IMR-90 (cell line): ENCODE results near the gene PEX11A. TPM values are rescaled to one million over a fixed set of nuclear protein-coding genes. Genes with fewer than 3 reads are reported as not detected.

Experiments used
- ATAC-seq: fragments of 200-7000 bp; cut with Tn5 transposase; 2 replicates; pipeline ENCODE4 v1.9.1; 2020; ENCODE audit warnings: low read depth, mild to moderate bottlenecking, moderate library complexity
- BruUV-seq: library from RNA; stranded (reverse); fragments of 400-500 nt; replicated peaks from 2 replicates; lab custom pipeline; 2021; lab: Mats Ljungman, UMichigan
- CTCF ChIA-PET: fragments of 300-600 bp; formaldehyde crosslinking; extraction: SDS; loops from one replicate; lab custom pipeline; 2021; ENCODE audit warnings: antibody characterized with exemption; lab: Yijun Ruan, JAX
- POLR2A ChIA-PET: fragments of 300-600 bp; sonication (Branson Sonifier 250); formaldehyde crosslinking; loops from one replicate; lab custom pipeline; 2022; ENCODE audit warnings: antibody characterized with exemption; ENCODE audit not compliant: unreplicated experiment; lab: Charles Lee
- DNase-seq: peaks from one replicate; pipeline ENCODE4 v3.0.0; 2013
- H2AFZ ChIP-seq: replicated peaks from 2 replicates; pipeline ENCODE3; 2013; ENCODE audit warnings: low read length, mild to moderate bottlenecking; ENCODE audit not compliant: poor library complexity
- H2AK5ac ChIP-seq: 2 replicates; pipeline ENCODE4 v1.6.1; 2013; ENCODE audit warnings: low read depth, low read length, inconsistent platforms
- H2AK9ac ChIP-seq: replicated peaks from 2 replicates; pipeline ENCODE3; 2013; ENCODE audit warnings: mild to moderate bottlenecking, low read depth, low read length, moderate library complexity; ENCODE audit not compliant: poor library complexity
- H2BK120ac ChIP-seq: 2 replicates; pipeline ENCODE4 v1.6.1; 2013; ENCODE audit warnings: low read depth, low read length, inconsistent platforms
- H2BK15ac ChIP-seq: 3 replicates; pipeline ENCODE4 v1.6.1; 2013; ENCODE audit warnings: low read depth, low read length, inconsistent platforms
- H2BK20ac ChIP-seq: 2 replicates; pipeline ENCODE4 v1.6.1; 2013; ENCODE audit warnings: low read depth, mild to moderate bottlenecking, inconsistent platforms, low read length, moderate library complexity
- H2BK5ac ChIP-seq: 2 replicates; pipeline ENCODE4 v1.6.1; 2013; ENCODE audit warnings: mild to moderate bottlenecking, low read depth, low read length, inconsistent platforms; ENCODE audit not compliant: poor library complexity, severe bottlenecking
- H3K14ac ChIP-seq: replicated peaks from 2 replicates; pipeline ENCODE4 v1.6.1; 2013; ENCODE audit warnings: low read depth, low read length, inconsistent platforms
- H3K18ac ChIP-seq: 2 replicates; pipeline ENCODE4 v1.6.1; 2013; ENCODE audit warnings: low read depth, low read length, control low read depth
- H3K23ac ChIP-seq: 2 replicates; pipeline ENCODE4 v1.6.1; 2013; ENCODE audit warnings: low read depth, low read length, inconsistent platforms
- H3K27ac ChIP-seq: 2 replicates; pipeline ENCODE4 v1.5.1; 2013; ENCODE audit warnings: mild to moderate bottlenecking, control low read depth, low read length; ENCODE audit not compliant: insufficient read depth
- H3K27me3 ChIP-seq: 2 replicates; pipeline ENCODE4 v1.6.1; 2013; ENCODE audit warnings: low read length; ENCODE audit not compliant: control insufficient read depth, insufficient read depth
- H3K36me3 ChIP-seq: 2 replicates; pipeline ENCODE4 v1.6.1; 2013; ENCODE audit warnings: low read length, mixed read lengths; ENCODE audit not compliant: control insufficient read depth, insufficient read depth
- H3K4ac ChIP-seq: 2 replicates; pipeline ENCODE4 v1.6.1; 2013; ENCODE audit warnings: low read depth, low read length, inconsistent platforms
- H3K4me1 ChIP-seq: 2 replicates; pipeline ENCODE4 v1.6.1; 2013; ENCODE audit warnings: low read length, mixed read lengths; ENCODE audit not compliant: control insufficient read depth, insufficient read depth
- H3K4me2 ChIP-seq: 2 replicates; pipeline ENCODE4 v1.6.1; 2013; ENCODE audit warnings: low read depth, mild to moderate bottlenecking, control low read depth, low read length, moderate library complexity
- H3K4me3 ChIP-seq: 2 replicates; pipeline ENCODE4 v1.5.1; 2013; ENCODE audit warnings: low read depth, mild to moderate bottlenecking, control low read depth, low read length, moderate library complexity; ENCODE audit not compliant: insufficient read depth
- H3K56ac ChIP-seq: 2 replicates; pipeline ENCODE4 v1.6.1; 2013; ENCODE audit warnings: low read length, inconsistent platforms; ENCODE audit not compliant: insufficient read depth; ENCODE audit errors: extremely low read depth
- H3K79me1 ChIP-seq, 2 experiments: 2 replicates each; pipeline ENCODE4 v1.6.1; 2013; ENCODE audit warnings: low read length in 2 of 2, inconsistent platforms in 1 of 2, low read depth in 1 of 2
- H3K9ac ChIP-seq: 2 replicates; pipeline ENCODE4 v1.6.1; 2013; ENCODE audit warnings: low read depth, low read length, control low read depth
- H3K9me1 ChIP-seq: 2 replicates; pipeline ENCODE4 v1.6.1; 2013; ENCODE audit warnings: low read length, inconsistent platforms; ENCODE audit not compliant: insufficient read depth
- H3K9me3 ChIP-seq: 2 replicates; pipeline ENCODE4 v1.6.1; 2013; ENCODE audit warnings: low read length; ENCODE audit not compliant: control insufficient read depth, insufficient read depth
- H4K20me1 ChIP-seq: 2 replicates; pipeline ENCODE4 v1.6.1; 2013; ENCODE audit warnings: low read length, inconsistent platforms; ENCODE audit not compliant: insufficient read depth
- H4K5ac ChIP-seq: 2 replicates; pipeline ENCODE4 v1.6.1; 2013; ENCODE audit warnings: mild to moderate bottlenecking, low read depth, low read length, control low read depth
- H4K8ac ChIP-seq, 2 experiments: 2 replicates each; pipeline ENCODE4 v1.6.1; 2013; ENCODE audit warnings: low read depth in 2 of 2, low read length in 2 of 2, control low read depth in 1 of 2, inconsistent platforms in 1 of 2
- H4K91ac ChIP-seq: 2 replicates; pipeline ENCODE4 v1.6.1; 2013; ENCODE audit warnings: low read depth, low read length, inconsistent platforms; ENCODE audit not compliant: insufficient read depth
- POLR2A ChIP-seq: IDR thresholded peaks from 2 replicates; pipeline ENCODE4 v1.6.1; 2012; ENCODE audit warnings: mild to moderate bottlenecking, low read depth, low read length
- RCOR1 ChIP-seq: IDR thresholded peaks from 2 replicates; pipeline ENCODE4 v1.6.1; 2012; ENCODE audit warnings: mild to moderate bottlenecking, low read length, improper control_type of control experiment; ENCODE audit not compliant: insufficient replicate concordance
- WGBS, 2 experiments: methylation state at CpG; one replicate each; pipeline versions ENCODE4 v1.1.5 to v1.1.7; 2013; ENCODE audit warnings: missing lambda C conversion rate in 2 of 2; ENCODE audit not compliant: insufficient read length in 1 of 2; ENCODE audit errors: extremely low coverage in 2 of 2; 5-methylcytosine and 5-hydroxymethylcytosine counted together
- dilution Hi-C: fragments of 300-500 bp; cut with HindIII; formaldehyde crosslinking; loops from one replicate; pipeline ENCODE4 v1.14.3; 2018; ENCODE audit warnings: low sequenced_read_pairs; ENCODE audit not compliant: unreplicated experiment
- in situ Hi-C: fragments of 300-500 bp; cut with MboI; formaldehyde crosslinking; loops from 3 replicates; pipeline ENCODE4 v1.14.3; 2019; ENCODE audit warnings: low sequenced_read_pairs, inconsistent platforms, mixed read lengths
- intact Hi-C: fragments of 100-400 bp; cut with micrococcal nuclease; formaldehyde crosslinking; loops from 2 replicates; pipeline ENCODE4 v1.10.0; 2022
- polyA plus RNA-seq, 3 experiments: library from polyadenylated mRNA; depleted of rRNA; stranded (reverse); fragments of >200 nt; gene quantifications; 2 replicates each; pipeline ENCODE4 v1.2.3, GENCODE V29; 2012; ENCODE audit warnings: low replicate concordance in 1 of 3
- total RNA-seq: library from RNA; depleted of rRNA; stranded (reverse); fragments of >200 nt; gene quantifications from 2 replicates; pipeline ENCODE4 v1.2.3, GENCODE V29; 2012

Gene PEX11A
- total and polyA plus RNA-seq, 2 of the 4 experiments (the other 2 are of a cell fraction): 4.2 to 10.2 TPM

DNA sequence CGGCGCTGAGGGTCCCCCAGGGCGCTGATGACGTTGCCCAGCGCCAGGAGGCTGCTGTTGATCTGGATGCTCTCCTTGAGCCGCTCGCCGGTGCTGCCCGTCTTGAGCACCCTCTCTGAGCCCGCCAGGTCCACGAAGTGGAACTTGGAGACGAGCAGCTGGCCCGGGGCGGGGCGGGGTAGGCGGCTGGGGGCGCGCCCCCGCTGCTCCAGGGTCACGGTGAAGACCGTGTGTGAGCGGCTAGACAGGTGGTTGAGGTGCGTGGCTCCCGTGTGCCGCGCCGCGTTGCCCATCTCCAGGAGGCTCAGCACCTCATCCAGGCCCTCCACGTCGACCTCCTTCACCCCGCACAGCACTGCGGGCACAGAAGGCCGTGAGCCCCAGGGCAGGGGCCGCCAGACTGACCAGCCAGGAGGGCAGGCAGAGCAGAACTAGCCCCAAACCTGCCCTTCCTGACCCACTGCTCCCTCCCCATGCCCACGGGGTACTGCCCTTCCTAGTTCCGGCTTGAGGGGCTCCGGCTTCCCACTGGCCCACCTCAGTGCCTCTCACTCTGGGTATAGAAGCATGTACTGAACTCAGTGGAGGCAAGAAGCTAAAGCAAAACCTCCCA, 41.4 kb downstream of the PEX11A start:
- Histone ChIP-seq H4K5ac (no peak overlapping the region), H3K27me3 (no peaks in the 10 kb centered on the region), H2AK9ac (no peak overlapping the region), H4K20me1 (peaks cover 19% of the 10 kb centered on the region), H3K18ac (no peak overlapping the region), H3K9me3 (no peaks in the 10 kb centered on the region), H3K23ac (no peak overlapping the region), H4K8ac (no peak overlapping the region), H3K27ac (no peak overlapping the region), H3K79me1 (peaks cover 16 to 39% of the 10 kb centered on the region in 2 experiments), H4K91ac (no peak overlapping the region), H3K36me3 (peaks cover 29% of the 10 kb centered on the region), H2BK120ac (no peak overlapping the region), H2BK20ac (no peak overlapping the region), H3K56ac (no peak overlapping the region), H2AFZ (peak overlapping the region; percentile 2), H3K4me2 (no peak overlapping the region), H2AK5ac (no peak overlapping the region), H3K4me3 (no peak overlapping the region), H3K4ac (no peak overlapping the region), H3K4me1 (no peaks in the 10 kb centered on the region; the same call in 1 of the 2 replicates), H3K9ac (no peak overlapping the region), H2BK5ac (no peak overlapping the region), H2BK15ac (no peak overlapping the region), H3K14ac (no peak overlapping the region), H3K9me1 (peaks cover 6% of the 10 kb centered on the region; the same call in 1 of the 2 replicates)
- intact Hi-C loops (no loop called here), dilution Hi-C loops (no loop called here), in situ Hi-C loops (no loop called here)
- no peak for DNase-seq
- ChIA-PET POLR2A (no interaction called here), CTCF (no interaction called here)
- no peak for TF ChIP-seq RCOR1
- no peak for TF ChIP-seq POLR2A
- WGBS, 2 experiments: 98% methylated on average over 22 of the region's 37 CpGs; no CpG with 5 or more reads in 1 of the 2 experiments
- no TSS peak for BruUV-seq
- no peak for ATAC-seq
